ENCODE data around the gene ZNF615.
"Not testable (repeated sequence)": the region's sequence is repeated elsewhere in the genome, so short reads cannot be mapped to it uniquely, and the experiment has no call there.

Gene ZNF615

DNA sequence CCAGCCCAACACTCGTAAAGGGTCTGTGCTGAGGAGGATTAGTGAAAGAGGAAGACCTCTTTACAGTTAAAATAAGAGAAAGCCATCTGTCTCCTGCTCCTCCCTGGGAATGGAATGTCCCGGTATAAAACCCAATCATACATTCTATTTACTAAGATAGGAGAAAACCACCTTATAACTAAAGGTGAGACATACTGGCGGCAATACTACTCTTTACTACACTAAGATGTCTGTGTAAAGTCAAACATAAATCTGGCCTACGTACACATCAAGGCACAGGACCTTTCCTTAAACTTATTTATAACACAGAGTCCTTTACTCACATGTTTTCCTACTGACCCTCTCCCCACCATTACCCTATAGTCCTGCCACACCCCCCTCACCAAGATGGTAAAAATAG is 24.6 kb downstream of the ZNF615 start:
- no peak for DNase-seq (ENCODE audit: low read depth, low spot score)
- no peak overlapping the region for H3K4me3 ChIP-seq (ENCODE audit: low read length)

DNA sequence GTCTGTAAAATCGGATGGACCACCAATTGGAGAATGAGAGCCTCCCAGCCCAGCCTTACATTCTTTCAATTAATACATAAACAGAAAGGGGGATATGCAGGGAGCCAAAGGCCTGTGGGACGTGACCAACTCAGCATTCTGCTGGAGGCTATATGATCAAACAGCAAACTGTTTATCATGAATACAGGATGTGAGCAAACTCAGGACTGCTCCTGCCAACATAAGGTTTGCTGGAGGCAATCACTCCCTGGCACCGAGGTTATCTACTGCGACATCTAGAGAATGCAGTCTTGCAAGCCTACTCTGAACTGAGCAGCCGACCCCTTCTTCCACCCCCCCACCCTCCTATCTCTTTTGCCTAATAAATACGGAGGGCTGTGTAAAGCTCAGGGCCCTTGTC is 27.1 kb downstream of the ZNF615 start:
- not testable (repeated sequence) for DNase-seq (ENCODE audit: low read depth, low spot score); H3K4me3 ChIP-seq (ENCODE audit: low read length)

DNA sequence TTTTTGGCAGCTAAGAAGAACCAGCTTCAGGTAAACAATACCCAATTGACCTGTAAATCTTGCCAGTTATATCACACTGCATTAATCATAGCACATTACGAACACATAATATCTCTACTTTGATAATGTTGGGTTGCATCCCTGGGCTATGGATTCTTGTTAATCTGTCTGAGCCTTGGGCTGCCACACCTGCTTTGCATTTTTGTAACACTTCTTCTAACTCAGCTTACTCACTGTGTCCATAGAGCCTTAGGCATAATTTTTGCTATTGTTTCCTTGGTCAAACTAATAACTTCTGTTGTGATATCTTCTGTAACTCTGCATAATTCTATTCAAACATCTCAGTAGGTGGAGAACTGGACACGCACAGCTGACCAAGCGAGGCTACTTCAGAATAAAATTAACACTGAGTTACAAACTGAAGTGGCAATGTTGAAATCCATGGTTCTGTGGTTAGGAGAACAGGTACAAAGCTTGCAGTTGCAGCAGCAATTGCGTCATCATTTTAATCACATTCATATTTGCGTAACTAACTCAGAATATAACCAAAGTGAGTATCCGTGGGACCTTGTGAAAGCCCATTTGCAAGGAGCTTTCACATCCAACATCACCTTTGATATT is 27.8 kb downstream of the ZNF615 start:
- DNase-seq (ENCODE audit: low read depth, low spot score), result no peak
- no peak overlapping the region for H3K4me3 ChIP-seq (ENCODE audit: low read length)

DNA sequence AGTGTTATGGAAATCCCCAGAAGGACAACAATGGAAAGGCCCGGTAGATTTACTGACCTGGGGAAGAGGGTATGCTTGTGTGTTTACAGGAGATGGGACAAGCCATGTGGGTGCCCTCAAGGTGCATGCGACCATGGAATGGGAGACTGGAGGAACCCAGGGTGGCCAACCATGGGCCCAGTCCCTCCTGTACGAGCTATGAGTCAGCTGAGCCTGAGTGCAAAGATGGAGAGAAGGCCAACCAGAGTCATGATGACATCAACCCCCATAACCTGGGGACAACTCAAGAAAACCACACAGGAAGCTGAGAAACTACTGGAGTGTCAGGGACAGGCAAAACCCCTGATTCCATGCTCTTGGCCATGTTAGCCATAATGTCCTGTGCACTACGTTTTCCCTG is 29.1 kb downstream of the ZNF615 start:
- H3K4me3 ChIP-seq (ENCODE audit: low read length), result no peak overlapping the region
- no peak for DNase-seq (ENCODE audit: low read depth, low spot score)

DNA sequence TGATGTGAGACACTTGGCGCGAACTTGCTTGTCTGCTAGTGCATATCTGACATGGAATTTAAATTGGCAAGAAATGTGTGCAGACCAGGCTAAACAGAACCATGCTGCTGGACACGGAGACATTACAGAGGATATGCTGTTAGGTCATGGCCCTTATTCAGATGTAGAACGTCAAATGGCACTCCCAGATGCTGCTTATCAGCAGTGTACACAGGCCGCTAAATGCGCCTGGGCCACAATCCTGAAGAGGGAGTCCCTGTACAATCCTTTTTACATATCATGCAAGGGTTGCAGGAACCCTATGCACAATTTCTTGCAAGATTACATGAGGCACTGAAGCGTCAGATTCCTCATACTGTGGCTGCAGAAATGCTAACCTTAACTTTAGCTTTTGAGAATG is 30.7 kb downstream of the ZNF615 start:
- H3K4me3 ChIP-seq (ENCODE audit: low read length), result no peak overlapping the region

DNA sequence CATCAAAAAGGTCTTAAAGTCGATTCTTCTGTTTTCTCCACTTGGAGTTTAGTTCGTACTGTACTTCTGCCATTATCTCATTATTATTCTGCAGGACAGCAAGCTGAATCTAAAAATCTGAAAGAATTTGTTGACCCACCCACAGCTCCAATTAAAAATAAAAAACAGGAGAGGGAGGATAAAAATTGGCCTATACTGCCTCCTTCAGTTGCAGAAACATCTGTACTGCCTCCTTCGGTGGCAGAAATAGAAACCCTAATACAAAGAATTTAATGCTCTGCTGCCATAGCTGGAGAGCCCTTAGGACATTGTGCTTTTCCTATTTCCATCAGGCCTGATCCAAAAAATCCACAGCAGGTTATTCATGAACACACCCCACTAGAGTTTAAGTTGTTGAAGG is 31.2 kb downstream of the ZNF615 start:
- H3K4me3 ChIP-seq (ENCODE audit: low read length), result no peak overlapping the region
- DNase-seq (ENCODE audit: low read depth, low spot score), result no peak

More for the DNA sequence above, 30.7 kb downstream of the ZNF615 start:
- no peak for DNase-seq (ENCODE audit: low read depth, low spot score)

DNA sequence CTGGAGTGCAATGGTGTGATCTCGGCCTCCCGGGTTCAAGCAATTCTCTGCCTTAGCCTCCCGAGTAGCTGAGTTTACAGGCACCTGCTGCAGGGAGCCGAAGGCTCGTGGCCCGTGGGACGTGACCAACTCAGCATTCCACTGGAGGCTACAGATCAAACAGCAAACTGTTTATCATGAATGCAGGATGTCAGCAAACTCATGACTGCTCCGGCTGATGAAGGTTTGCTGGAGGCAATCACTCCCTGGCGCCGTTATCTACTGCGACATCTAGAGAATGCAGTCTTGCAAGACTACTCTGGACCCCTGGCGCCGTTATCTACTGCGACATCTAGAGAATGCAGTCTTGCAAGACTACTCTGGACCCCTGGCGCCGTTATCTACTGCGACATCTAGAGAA is 32.2 kb downstream of the ZNF615 start:
- DNase-seq (ENCODE audit: low read depth, low spot score); H3K4me3 ChIP-seq (ENCODE audit: low read length): not testable (repeated sequence)

DNA sequence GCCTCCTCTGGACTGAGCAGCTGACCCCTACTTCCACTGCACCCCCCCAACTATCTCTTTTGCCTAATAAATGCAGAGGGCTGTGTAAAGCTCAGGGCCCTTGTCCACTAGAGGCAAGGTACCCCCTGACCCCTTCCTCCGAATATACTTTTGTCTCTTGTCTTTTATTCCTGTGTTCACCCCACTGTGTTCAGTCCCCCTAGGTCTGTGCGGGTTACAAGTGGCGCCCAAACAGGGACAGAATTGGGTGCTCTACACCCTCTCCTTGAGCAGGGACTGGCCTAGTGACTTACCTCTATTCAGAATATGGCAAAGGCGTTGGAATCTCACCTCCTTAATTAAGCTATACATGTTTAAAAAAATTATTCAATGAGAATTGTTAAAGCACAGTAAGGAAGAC is 36.4 kb downstream of the ZNF615 start:
- no peak overlapping the region for H3K4me3 ChIP-seq (ENCODE audit: low read length)
- no peak for DNase-seq (ENCODE audit: low read depth, low spot score)

DNA sequence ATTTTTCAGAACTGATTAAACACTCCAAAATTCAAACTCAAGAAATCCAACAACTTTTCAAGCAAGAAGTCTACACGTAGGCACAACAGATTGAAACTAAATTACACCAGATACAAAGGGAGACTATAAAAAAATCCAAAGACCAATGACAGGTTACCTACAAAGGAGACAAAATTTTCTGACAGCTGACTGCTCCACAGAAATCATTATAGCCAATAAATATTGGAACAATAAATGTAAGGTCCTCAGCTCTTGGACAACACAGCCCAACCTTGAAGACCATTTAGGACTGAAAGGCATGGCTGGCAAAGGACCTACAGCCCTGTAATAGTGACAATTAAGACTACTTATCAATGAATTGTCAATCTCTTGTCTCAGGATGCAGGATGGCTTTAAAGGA is 37.3 kb downstream of the ZNF615 start:
- no peak for DNase-seq (ENCODE audit: low read depth, low spot score)
- H3K4me3 ChIP-seq (ENCODE audit: low read length), result no peak overlapping the region

DNA sequence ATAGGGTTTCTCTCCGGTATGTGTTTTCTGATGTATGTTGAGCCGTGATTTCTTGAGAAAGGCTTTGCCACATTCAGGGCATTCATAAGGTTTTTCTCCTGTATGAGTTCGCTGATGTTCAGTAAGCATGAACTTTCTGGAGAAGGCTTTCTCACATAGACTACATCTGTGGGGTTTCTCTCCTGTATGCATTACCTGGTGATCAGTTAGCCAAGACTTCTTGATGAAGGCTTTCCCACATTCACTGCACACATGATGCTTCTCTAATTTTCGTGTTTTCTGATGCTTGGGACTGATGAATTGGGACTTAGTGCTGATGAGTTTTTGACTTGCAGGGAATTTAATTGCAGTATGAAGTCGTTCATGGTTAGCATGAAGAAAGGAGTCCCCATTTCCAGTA is 42.4 kb downstream of the ZNF615 start:
- no peak for DNase-seq (ENCODE audit: low read depth, low spot score)
- no peak overlapping the region for H3K4me3 ChIP-seq (ENCODE audit: low read length)

DNA sequence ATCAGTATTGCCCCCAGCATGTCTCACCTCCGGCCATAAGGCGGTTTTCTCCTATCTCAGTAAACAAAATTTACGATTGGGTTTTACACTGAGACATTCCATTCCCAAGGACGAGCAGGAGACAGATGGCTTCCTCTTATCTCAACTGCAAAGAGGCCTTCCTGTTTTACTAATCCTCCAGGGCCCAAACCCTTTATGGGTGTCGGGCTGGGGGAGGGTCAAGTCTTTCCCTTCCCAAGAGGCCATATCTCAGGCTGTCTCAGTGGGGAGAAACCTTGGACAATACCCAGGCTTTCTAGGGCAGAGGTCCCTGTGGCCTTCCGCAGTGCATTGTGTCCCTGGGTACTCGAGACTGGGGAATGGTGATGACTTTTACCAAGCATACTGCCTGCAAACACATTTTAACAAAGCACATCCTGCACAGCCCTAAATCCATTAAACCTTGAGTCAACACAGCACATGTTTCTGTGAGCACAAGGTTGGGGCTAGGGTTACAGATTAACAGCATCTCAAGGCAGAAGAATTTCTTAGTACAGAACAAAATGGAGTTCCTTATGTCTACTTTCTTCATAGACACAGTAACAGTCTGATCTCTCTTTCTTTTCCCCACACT is 47.3 kb downstream of the ZNF615 start:
- H3K4me3 ChIP-seq (ENCODE audit: low read length); DNase-seq (ENCODE audit: low read depth, low spot score): not testable (repeated sequence)

DNA sequence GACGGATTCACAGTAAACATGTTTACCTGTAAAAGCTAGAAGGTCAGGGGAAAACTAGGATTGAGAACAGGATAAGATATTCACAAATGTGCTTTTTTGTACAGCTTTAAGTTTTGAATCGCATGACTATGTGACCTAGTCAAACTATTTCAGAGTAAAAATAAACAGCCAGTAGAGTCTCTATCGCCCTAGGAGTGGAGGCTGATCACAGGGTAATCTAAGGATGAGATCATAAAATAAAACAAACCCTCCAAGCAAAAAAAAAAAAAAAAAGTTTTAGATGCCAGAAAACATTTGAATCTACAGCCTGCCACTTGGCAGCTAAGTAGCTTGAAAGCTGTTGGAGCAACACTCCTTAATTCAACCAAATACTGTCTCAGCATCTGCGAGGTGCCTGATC is 48.2 kb downstream of the ZNF615 start:
- H3K4me3 ChIP-seq (ENCODE audit: low read length), result no peak overlapping the region
- DNase-seq (ENCODE audit: low read depth, low spot score), result no peak

DNA sequence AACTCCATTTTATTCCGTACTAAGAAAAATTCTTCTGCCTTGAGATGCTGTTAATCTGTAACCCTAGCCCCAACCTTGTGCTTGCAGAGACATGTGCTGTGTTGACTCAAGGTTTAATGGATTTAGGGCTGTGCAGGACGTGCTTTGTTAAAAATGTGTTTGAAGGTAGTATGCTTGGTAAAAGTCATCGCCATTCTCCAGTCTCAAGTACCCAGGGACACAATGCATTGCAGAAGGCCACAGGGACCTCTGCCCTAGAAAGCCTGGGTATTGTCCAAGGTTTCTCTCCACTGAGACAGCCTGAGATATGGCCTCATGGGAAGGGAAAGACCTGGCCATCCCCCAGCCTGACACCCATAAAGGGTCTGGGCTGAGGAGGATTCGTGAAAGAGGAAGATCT is 50.2 kb downstream of the ZNF615 start:
- H3K4me3 ChIP-seq (ENCODE audit: low read length); DNase-seq (ENCODE audit: low read depth, low spot score): not testable (repeated sequence)

DNA sequence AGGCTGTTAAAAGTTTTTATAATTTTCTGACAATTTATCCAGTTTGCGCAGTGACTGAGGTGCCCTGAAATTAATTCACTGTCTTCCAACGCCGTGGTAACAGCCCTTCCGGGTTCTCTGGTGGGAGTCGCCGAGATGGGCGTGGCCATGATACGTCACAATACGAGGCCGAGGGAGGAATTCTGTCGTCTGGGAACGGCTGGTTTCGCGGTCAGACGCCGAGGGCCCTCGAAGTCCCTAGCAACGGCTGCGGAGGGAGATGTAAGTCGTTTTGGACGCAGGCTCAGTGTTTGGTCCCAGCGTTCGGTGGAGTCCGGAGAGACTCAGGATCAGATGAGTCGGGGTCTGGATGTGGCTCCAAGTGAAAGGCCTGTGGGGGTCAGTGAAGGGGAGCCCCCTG is 59.0 kb downstream of the ZNF615 start:
- DNase-seq (ENCODE audit: low read depth, low spot score), result no peak
- H3K4me3 ChIP-seq (ENCODE audit: low read length), result no peak overlapping the region

DNA sequence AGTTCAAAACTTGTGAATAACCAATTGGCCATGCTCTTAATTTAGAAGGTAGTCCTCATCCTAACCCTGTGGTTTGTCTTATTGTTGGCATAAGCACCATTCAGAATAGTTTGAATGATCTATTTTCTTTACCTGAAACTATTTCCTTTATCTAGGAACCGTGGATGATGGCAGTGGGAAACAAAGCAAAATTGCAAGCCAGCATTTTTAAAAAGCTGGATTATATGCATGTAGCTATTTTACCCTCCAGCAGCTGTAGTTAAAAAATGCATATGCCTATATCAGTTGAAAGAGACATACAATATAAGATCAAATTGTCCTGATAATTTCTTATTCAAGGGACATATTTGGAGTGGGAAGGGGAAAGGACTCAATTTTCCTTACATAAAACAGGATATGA is 61.4 kb downstream of the ZNF615 start:
- DNase-seq (ENCODE audit: low read depth, low spot score), result no peak

DNA sequence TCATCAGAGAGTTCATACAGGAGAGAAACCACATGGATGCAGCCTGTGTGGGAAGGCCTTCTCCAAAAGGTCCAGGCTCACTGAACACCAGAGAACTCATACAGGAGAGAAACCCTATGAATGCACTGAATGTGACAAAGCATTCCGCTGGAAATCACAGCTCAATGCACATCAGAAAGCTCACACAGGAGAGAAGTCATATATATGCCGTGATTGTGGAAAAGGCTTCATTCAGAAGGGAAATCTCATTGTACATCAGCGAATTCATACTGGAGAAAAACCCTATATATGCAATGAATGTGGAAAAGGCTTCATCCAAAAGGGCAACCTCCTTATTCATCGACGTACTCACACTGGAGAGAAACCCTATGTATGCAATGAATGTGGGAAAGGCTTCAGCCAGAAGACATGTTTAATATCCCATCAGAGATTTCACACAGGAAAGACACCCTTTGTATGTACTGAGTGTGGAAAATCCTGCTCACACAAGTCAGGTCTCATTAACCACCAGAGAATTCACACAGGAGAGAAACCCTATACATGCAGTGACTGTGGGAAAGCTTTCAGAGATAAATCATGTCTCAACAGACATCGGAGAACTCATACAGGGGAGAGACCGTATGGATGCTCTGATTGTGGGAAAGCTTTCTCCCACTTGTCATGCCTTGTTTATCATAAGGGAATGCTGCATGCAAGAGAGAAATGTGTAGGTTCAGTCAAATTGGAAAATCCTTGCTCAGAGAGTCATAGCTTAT is 63.0 kb downstream of the ZNF615 start:
- DNase-seq (ENCODE audit: low read depth, low spot score), result no peak
- no peak overlapping the region for H3K4me3 ChIP-seq (ENCODE audit: low read length)

More for the DNA sequence above, 61.4 kb downstream of the ZNF615 start:
- H3K4me3 ChIP-seq (ENCODE audit: low read length), result no peak overlapping the region
